Mesothelial cell of epicardium (in vitro differentiated cells): ENCODE measurements around the gene DEPDC1B. TPM values are rescaled to one million over a fixed set of nuclear protein-coding genes. Genes with fewer than 3 reads are reported as not detected.
"Not testable (repeated sequence)": the region's sequence is repeated elsewhere in the genome, so short reads cannot be mapped to it uniquely, and the experiment has no call there.

ENCODE experiments used
- DNase-seq, 2 experiments: peaks; one replicate each; pipeline ENCODE4 v3.0.0; 2021; ENCODE audit warnings: low spot score in 2 of 2; ENCODE audit not compliant: unreplicated experiment in 2 of 2
- H3K27ac Mint-ChIP-seq: 2 replicates; pipeline ENCODE4 v1.8.0; 2021; ENCODE audit warnings: mixed read lengths
- H3K27me3 Mint-ChIP-seq: 2 replicates; pipeline ENCODE4 v1.8.0; 2021; ENCODE audit warnings: low read depth, mixed read lengths
- H3K36me3 Mint-ChIP-seq: 2 replicates; pipeline ENCODE4 v1.8.0; 2021; ENCODE audit warnings: mixed read lengths
- H3K4me1 Mint-ChIP-seq: 2 replicates; pipeline ENCODE4 v1.8.0; 2021; ENCODE audit warnings: mixed read lengths
- H3K4me3 Mint-ChIP-seq: 2 replicates; pipeline ENCODE4 v1.8.0; 2021; ENCODE audit warnings: mild to moderate bottlenecking, moderate library complexity, mixed read lengths
- H3K9me3 Mint-ChIP-seq: 2 replicates; pipeline ENCODE4 v1.8.0; 2021; ENCODE audit warnings: mixed read lengths
- CTCF ChIP-seq: fragments of 200-600 bp; sonication (generic); IDR thresholded peaks from one replicate; pipeline ENCODE4 v1.5.0; 2021; ENCODE audit warnings: antibody characterized with exemption; ENCODE audit not compliant: unreplicated experiment
- total RNA-seq: library from RNA; stranded (reverse); gene quantifications from 3 replicates; pipeline ENCODE4 v1.2.1, GENCODE V29; 2021

Gene DEPDC1B
- total RNA-seq, 1 donor from 2014 or later: 17.0 TPM

DNA sequence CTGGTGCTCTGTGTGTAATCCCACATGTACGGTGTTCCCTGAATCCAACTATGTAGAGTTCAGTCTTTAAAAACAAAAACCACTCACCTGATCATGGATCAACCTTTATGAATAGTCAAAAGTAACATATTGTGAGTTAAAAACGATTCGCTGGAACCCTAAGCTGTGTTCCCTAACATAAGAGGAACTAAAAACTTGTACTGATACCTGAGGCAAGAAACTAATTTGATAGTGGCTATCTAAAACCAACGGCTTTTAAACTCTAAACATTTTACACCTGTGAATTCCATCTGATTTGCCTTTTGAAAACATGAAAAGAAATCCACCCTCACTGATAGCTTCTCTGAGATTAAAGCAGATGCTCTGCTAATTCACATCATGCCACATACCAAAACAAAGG is 101.5 kb downstream of the DEPDC1B start:
- no peak for TF ChIP-seq CTCF
- Mint-ChIP-seq H3K4me3 (no peak overlapping the region), H3K27me3 (no peaks in the 10 kb centered on the region), H3K36me3 (peaks cover 39% of the 10 kb centered on the region), H3K4me1 (peaks cover 6% of the 10 kb centered on the region), H3K9me3 (peaks cover 16% of the 10 kb centered on the region), H3K27ac (no peak overlapping the region)
- no peak for DNase-seq

- no peak overlapping the region for H3K4me3 Mint-ChIP-seq
- no peak for TF ChIP-seq CTCF
- H3K27me3 Mint-ChIP-seq: no peaks in the 10 kb centered on the region
- H3K4me1 Mint-ChIP-seq: peaks cover 6% of the 10 kb centered on the region
- H3K9me3 Mint-ChIP-seq: peaks cover 19% of the 10 kb centered on the region
- DNase-seq: no peak
- H3K36me3 Mint-ChIP-seq: peaks cover 41% of the 10 kb centered on the region
- H3K27ac Mint-ChIP-seq: no peak overlapping the region
Measured at GRCh38 chr5:60597572-60598320, 102.2 kb downstream of the DEPDC1B start.

DNA sequence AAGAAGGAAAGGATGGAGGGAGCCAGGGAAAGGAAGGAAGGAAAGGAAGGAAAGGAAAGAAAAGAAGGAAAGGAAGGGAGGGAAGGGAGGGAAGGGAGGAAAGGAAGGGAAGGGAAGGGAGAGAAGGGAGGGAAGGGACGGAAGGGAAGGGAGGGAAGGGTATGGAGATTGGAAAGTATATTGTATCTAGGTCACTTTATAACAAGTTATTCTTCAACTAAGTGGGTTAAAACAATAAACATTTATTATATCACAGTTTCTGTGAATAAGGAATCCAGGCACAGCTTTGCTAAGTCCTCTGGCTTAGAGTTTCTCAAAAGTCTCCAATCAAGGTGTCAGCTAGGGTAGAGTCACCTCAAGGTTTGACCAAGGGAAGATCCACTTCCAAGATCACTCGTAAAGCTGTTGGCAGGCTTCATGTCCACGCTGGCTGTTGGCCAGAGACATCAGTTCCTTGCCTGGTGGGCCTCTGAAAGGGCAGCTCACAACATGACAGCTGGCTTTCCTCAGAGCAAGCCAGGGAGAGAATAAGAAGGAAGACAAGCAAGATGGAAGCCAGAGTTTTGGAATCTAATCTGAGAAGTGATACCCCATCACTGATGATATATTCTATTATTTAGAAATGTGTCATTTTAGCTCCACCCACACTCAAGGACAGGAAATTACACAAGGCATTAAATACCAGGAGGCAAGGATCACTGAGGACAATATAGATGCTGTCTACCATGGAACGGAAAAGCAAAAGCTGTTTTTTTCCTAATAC is 105.1 kb downstream of the DEPDC1B start:
- Mint-ChIP-seq H3K36me3 (peaks cover 33% of the 10 kb centered on the region), H3K27ac (no peak overlapping the region), H3K9me3 (peaks cover 19% of the 10 kb centered on the region), H3K27me3 (no peaks in the 10 kb centered on the region), H3K4me3 (no peak overlapping the region), H3K4me1 (peaks cover 6% of the 10 kb centered on the region)
- DNase-seq: no peak
- no peak for TF ChIP-seq CTCF

- TF ChIP-seq CTCF: no peak
- Mint-ChIP-seq H3K9me3 (peaks cover 21% of the 10 kb centered on the region), H3K4me3 (no peak overlapping the region), H3K27ac (no peak overlapping the region), H3K36me3 (peaks cover 25% of the 10 kb centered on the region), H3K4me1 (peaks cover 10% of the 10 kb centered on the region), H3K27me3 (no peaks in the 10 kb centered on the region)
- no peak for DNase-seq
Measured at GRCh38 chr5:60590172-60590571, 109.8 kb downstream of the DEPDC1B start.

DNA sequence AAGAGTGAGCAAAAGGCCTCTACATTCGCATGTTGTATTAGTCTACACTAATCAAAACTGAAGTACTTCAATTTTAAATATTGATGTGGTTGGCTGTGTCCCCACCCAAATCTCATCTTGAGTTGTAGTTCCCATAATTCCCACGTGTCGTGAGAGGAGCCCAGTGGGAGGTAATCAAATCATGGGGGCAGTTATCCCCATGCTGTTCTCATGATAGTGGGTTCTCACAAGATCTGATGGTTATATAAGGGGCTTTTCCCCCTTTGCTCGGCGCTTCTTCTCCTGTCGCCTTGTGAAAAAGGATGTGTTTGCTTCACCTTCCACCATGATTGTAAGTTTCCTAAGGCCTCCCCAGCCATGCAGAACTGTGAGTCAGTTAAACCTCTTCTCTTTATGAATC is 112.7 kb downstream of the DEPDC1B start:
- not testable (repeated sequence) for H3K36me3 Mint-ChIP-seq, H3K4me3 Mint-ChIP-seq, H3K27me3 Mint-ChIP-seq, H3K4me1 Mint-ChIP-seq, DNase-seq, H3K9me3 Mint-ChIP-seq, H3K27ac Mint-ChIP-seq

DNA sequence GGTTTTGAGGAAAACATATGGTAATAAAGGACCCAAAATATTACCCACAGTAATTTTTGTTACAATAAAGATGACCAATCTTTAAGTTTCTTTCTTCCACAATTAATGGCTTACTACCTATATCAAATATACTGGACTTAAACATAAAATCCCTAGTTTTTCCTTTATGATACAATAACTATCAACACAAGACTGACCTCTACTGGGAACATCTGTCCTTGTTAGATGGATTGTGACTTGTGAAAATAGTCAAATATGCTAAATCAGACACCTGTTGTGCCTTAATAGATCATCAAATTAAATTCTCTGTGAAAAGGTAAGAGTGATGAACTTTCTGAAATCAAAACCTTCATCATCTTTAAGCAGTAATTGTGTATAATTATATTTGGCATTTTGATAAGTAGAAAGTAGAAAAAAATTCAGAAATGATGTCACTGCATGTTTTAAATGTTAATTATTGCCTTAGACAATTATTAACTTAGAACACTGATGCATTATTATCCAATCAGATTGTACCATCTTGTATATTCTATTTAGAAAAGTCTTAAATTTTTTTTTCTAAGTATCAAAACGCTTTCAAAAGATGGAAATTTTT is 113.6 kb downstream of the DEPDC1B start:
- H3K36me3 Mint-ChIP-seq: peaks cover 10% of the 10 kb centered on the region
- no peaks in the 10 kb centered on the region for H3K27me3 Mint-ChIP-seq
- no peak for DNase-seq
- H3K4me1 Mint-ChIP-seq: peaks cover 10% of the 10 kb centered on the region
- H3K9me3 Mint-ChIP-seq: peaks cover 8% of the 10 kb centered on the region
- TF ChIP-seq CTCF: peak; percentile 13
- no peak overlapping the region for H3K4me3 Mint-ChIP-seq
- no peak overlapping the region for H3K27ac Mint-ChIP-seq
